Muscle layer of colon (tissue), 2 donors: ENCODE measurements around the gene ZFYVE1.

Experiments used
- H3K27ac ChIP-seq: one replicate; pipeline ENCODE4 v1.7.0; 2013; ENCODE audit warnings: low read depth, mild to moderate bottlenecking, low read length, moderate library complexity
- H3K27me3 ChIP-seq, 2 donors: one replicate each; pipeline ENCODE4 v1.7.0; 2013; ENCODE audit warnings: low read length in 2 of 2, mild to moderate bottlenecking in 2 of 2; ENCODE audit not compliant: insufficient read depth in 2 of 2, control insufficient read depth in 1 of 2
- H3K36me3 ChIP-seq: one replicate; pipeline ENCODE4 v1.7.0; 2013; ENCODE audit warnings: mild to moderate bottlenecking, low read length; ENCODE audit not compliant: insufficient read depth
- H3K4me1 ChIP-seq: one replicate; pipeline ENCODE4 v1.7.0; 2013; ENCODE audit warnings: mild to moderate bottlenecking, low read length; ENCODE audit not compliant: insufficient read depth
- H3K4me3 ChIP-seq, 2 donors: one replicate each; pipeline ENCODE4 v1.7.0; 2013; ENCODE audit warnings: low read length in 2 of 2, low read depth in 1 of 2, mild to moderate bottlenecking in 1 of 2, moderate library complexity in 1 of 2
- H3K9ac ChIP-seq: one replicate; pipeline ENCODE4 v1.7.0; 2013; ENCODE audit warnings: low read length
- H3K9me3 ChIP-seq: one replicate; pipeline ENCODE4 v1.7.0; 2013; ENCODE audit warnings: mild to moderate bottlenecking, low read length
- donor health status: abdominal sarcoma.
- donor health status: Adenocarcinoma of cecum.

The ZFYVE1 gene

DNA sequence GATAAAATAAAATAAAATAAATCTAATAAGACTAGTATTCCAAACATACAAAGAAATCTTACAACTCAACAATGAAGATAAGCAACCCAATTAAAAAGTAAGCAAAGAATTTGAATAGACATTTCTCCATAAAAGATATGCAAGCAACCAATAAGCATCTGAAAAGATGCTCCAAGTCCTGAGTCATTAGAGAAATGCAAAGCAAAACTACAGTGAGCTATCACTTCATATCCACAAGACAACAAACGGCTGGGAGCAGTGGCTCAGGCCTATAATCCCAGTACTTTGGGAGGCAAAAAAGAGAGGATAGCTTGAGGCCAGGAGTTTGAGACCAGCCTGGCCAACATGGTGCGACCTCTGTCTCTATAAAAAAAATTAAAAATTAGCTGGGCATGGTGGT, 26.8 kb downstream of the ZFYVE1 start:
- H3K4me1 ChIP-seq, result no peaks in the 10 kb centered on the region
- H3K9me3 ChIP-seq, result no peaks in the 10 kb centered on the region
- no peaks in the 10 kb centered on the region for H3K27me3 ChIP-seq
- H3K27ac ChIP-seq, result no peak overlapping the region
- peaks cover 20% of the 10 kb centered on the region for H3K36me3 ChIP-seq
- no peak overlapping the region for H3K9ac ChIP-seq
- no peak overlapping the region for H3K4me3 ChIP-seq

GRCh38 chr14:72999316-72999715, 27.6 kb downstream of the ZFYVE1 start:
- H3K4me3 ChIP-seq, result no peak overlapping the region
- no peaks in the 10 kb centered on the region for H3K27me3 ChIP-seq
- H3K9me3 ChIP-seq, result no peaks in the 10 kb centered on the region
- H3K36me3 ChIP-seq, result peaks cover 20% of the 10 kb centered on the region
- no peak overlapping the region for H3K27ac ChIP-seq
- H3K9ac ChIP-seq, result no peak overlapping the region
- no peaks in the 10 kb centered on the region for H3K4me1 ChIP-seq

DNA sequence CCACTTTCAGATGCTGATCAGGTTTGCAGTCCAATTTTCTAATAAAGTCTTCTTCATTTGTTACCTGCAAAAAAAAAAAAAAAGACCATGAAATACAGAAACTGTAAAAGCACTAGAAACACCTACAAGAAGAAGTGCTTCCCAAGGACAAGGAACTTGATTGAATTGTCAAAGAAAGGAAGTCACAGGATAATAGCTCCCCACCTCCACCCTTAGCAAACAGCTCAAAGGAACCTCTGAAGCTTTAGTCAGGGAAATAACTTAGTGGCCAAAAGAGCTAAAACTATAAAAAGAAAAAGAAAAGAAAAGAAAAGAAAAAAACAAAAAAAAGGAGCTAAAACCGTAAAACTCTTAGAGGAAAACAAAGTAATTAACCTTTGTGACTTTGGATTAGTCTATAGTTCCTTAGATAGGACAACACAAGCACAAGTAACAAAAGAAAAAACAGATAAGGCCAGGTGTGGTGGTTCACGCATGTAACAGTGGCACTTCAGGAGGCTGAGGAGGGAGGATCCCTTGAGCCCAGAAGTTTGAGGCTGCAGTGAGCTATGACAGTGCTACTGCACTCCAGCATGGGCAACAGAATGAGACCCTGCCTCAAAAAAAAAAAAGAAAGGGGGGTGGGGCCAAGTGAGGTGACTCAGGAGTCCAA, 28.5 kb downstream of the ZFYVE1 start:
- no peak overlapping the region for H3K4me3 ChIP-seq

DNA sequence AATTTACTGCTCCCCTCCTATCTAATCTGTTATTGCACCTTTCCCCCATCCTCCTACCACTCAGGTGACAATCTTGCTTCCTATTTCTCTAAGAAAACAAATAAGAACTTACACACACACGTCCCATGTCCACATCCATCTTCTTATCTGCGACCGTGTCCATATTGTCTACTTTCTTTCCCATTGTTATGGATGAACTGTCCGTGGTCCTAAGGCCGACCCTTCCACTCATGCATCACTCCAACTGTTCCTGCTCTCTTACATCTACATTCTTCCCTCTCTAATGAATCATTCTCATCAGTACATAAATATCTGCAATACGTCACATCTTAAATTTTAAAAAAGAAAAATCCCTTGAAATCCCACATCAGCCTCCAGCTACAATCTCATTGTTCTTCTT, 30.0 kb downstream of the ZFYVE1 start:
- H3K36me3 ChIP-seq, result peaks cover 33% of the 10 kb centered on the region
- no peak overlapping the region for H3K4me3 ChIP-seq
- no peak overlapping the region for H3K9ac ChIP-seq
- H3K27me3 ChIP-seq, result no peaks in the 10 kb centered on the region
- H3K9me3 ChIP-seq, result no peaks in the 10 kb centered on the region
- no peaks in the 10 kb centered on the region for H3K4me1 ChIP-seq
- no peak overlapping the region for H3K27ac ChIP-seq

More for the DNA sequence above, 28.5 kb downstream of the ZFYVE1 start:
- Histone ChIP-seq H3K9me3 (no peaks in the 10 kb centered on the region), H3K27me3 (no peaks in the 10 kb centered on the region), H3K36me3 (peaks cover 20% of the 10 kb centered on the region), H3K27ac (no peak overlapping the region), H3K4me1 (no peaks in the 10 kb centered on the region), H3K9ac (no peak overlapping the region)

DNA sequence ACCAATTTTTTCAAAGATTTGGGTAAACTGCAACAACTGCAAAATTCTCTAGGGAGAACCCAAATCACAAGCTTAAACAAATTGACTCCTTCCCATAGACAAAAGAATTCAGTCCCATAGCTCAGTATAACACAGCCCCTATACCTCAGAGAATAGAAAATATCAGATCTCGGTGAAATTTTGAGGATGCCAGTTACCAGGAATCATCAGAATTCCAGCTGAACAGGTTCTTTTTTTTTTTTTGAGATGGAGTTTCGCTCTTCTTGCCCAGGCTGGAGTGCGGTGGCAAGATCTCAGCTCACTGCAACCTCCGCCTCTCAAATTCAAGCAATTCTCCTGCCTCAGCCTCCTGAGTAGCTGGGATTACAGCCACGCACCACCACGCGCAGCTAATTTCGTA, 36.7 kb downstream of the ZFYVE1 start:
- Histone ChIP-seq H3K27ac (no peak overlapping the region), H3K27me3 (no peaks in the 10 kb centered on the region), H3K4me3 (no peak overlapping the region), H3K9ac (no peak overlapping the region), H3K36me3 (peaks cover 29% of the 10 kb centered on the region), H3K9me3 (no peaks in the 10 kb centered on the region), H3K4me1 (no peaks in the 10 kb centered on the region)

GRCh38 chr14:72986857-72987256, 40.0 kb downstream of the ZFYVE1 start:
- Histone ChIP-seq H3K27me3 (no peaks in the 10 kb centered on the region), H3K9ac (no peak overlapping the region), H3K4me1 (no peaks in the 10 kb centered on the region), H3K36me3 (peaks cover 30% of the 10 kb centered on the region), H3K4me3 (no peak overlapping the region), H3K27ac (no peak overlapping the region), H3K9me3 (no peaks in the 10 kb centered on the region)

DNA sequence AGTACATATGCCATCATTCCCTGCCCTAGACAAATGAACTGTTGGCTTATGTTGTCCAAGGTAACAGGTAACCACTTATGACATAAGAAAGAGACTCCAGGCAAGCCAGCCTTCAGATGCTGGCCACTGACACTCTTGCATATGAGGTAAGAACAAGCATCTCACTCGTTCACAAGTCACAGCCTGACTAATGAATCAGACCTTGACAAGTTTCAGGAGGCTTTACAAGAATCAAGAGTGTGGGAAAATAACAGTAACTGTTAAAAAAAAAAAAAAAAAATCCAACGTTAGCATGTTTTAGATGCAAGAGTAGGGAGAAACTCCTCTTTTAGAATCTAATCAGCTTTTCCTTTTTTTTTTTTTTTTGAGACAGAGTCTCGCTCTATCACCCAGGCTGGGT, 40.7 kb downstream of the ZFYVE1 start:
- Histone ChIP-seq H3K4me1 (no peaks in the 10 kb centered on the region), H3K9me3 (no peaks in the 10 kb centered on the region), H3K27ac (no peak overlapping the region), H3K36me3 (peaks cover 35% of the 10 kb centered on the region), H3K4me3 (no peak overlapping the region), H3K9ac (no peak overlapping the region), H3K27me3 (no peaks in the 10 kb centered on the region)

GRCh38 chr14:72982146-72982708, 44.7 kb downstream of the ZFYVE1 start:
- Histone ChIP-seq H3K36me3 (peaks cover 47% of the 10 kb centered on the region), H3K4me3 (no peak overlapping the region), H3K9ac (no peak overlapping the region), H3K27ac (no peak overlapping the region), H3K9me3 (no peaks in the 10 kb centered on the region), H3K27me3 (no peaks in the 10 kb centered on the region), H3K4me1 (no peaks in the 10 kb centered on the region)

DNA sequence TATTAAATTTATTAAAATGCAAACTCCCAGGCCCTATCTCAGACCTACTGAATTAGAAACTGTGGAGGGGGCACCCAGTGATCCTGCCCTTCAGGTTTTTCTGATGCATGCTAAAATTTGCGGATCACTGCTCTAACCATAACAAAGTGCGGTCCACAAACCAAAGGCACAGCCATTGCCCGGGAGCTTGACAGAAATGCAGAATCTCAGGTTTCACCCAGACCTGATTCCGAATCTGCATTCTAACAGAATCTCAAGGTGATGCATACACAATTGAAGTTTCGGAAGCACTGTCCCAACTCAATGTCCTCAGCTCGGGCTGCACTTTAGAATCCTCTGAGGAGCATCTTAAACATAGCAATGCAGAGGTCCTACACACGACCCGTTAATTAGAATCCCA, 46.0 kb downstream of the ZFYVE1 start:
- Histone ChIP-seq H3K27me3 (no peaks in the 10 kb centered on the region), H3K4me1 (no peaks in the 10 kb centered on the region), H3K9ac (no peak overlapping the region), H3K4me3 (no peak overlapping the region), H3K36me3 (peaks cover 46% of the 10 kb centered on the region), H3K27ac (no peak overlapping the region), H3K9me3 (no peaks in the 10 kb centered on the region)

DNA sequence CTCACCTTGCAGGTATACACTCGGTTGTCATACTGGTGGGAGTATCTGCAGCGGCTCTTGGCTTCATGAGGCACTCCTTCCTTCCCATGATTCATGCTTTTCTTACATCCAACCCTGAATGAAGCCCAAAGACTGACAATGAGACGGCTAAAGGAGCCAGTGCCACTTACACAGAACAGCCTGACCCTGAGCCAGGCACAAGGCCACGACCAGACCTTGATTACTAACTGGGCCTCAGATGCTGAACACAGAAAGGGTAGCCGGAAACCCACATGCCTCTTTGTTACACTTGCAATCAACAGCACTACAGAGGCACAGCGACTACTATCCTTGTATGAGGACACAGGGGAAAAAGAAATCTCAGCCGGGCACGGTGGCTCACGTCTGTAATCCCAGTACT, 48.0 kb downstream of the ZFYVE1 start:
- Histone ChIP-seq H3K9me3 (no peaks in the 10 kb centered on the region), H3K4me3 (no peak overlapping the region), H3K4me1 (no peaks in the 10 kb centered on the region), H3K36me3 (peaks cover 60% of the 10 kb centered on the region), H3K27ac (no peak overlapping the region), H3K27me3 (no peaks in the 10 kb centered on the region), H3K9ac (no peak overlapping the region)

GRCh38 chr14:72975770-72976169, 51.1 kb downstream of the ZFYVE1 start:
- Histone ChIP-seq H3K36me3 (peaks cover 72% of the 10 kb centered on the region), H3K27me3 (no peaks in the 10 kb centered on the region), H3K4me3 (no peak overlapping the region), H3K9ac (no peak overlapping the region), H3K27ac (no peak overlapping the region), H3K4me1 (no peaks in the 10 kb centered on the region), H3K9me3 (no peaks in the 10 kb centered on the region)

DNA sequence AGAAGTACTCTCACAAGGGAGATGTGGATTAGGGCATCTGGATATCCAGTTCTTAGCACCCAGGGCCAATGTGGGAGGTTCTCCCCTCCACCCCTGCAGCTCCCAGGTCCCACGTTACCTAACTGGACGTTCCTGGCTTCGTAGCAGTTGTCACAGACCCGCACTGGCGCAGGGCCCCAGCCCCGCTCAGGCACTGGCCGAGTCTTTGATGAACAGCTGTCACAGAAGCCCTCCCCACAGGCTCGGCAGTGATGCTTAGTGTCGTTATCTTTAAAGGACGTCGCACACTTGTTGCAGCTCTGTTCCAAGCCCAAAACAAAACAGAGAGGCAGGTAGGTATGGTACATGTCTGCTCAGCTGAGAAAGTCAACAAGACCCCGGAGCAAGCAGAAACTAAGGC, 52.2 kb downstream of the ZFYVE1 start:
- Histone ChIP-seq H3K4me3 (no peak overlapping the region), H3K9me3 (no peaks in the 10 kb centered on the region), H3K27me3 (no peaks in the 10 kb centered on the region), H3K27ac (no peak overlapping the region), H3K9ac (no peak overlapping the region), H3K4me1 (no peaks in the 10 kb centered on the region), H3K36me3 (peaks cover 74% of the 10 kb centered on the region)
